Measurements from ENCODE around the gene CPPED1. TPM values are rescaled to one million over a fixed set of nuclear protein-coding genes. Genes with fewer than 3 reads are reported as not detected.

Gene CPPED1
- total RNA-seq, 4 donors from 2014 or later: 10.6 to 21.7 (median 16.7) TPM

DNA sequence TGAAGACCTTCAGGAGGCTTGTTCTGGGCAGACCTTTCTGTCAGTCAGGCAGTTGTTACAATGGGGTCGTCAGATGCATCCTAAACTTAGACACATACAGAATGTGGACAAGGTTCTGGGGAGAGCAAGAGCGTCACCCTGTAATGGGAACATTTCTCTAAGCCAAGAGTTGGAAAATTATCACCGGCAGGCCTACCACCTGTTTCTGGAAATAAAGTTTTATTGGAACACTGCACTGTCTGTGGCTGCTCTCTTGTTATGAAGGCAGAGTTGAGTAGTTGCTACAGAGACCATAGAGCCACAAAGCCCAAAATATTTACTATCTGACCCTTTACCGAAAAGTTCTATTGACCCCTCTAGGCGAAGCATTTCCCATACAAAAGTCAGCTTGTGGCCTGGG lies 106.2 kb downstream of the CPPED1 start:
- no peak for TF ChIP-seq POLR2AphosphoS5 (IDR thresholded peaks at IDR 0.05)
- TF ChIP-seq, protein P1, sequence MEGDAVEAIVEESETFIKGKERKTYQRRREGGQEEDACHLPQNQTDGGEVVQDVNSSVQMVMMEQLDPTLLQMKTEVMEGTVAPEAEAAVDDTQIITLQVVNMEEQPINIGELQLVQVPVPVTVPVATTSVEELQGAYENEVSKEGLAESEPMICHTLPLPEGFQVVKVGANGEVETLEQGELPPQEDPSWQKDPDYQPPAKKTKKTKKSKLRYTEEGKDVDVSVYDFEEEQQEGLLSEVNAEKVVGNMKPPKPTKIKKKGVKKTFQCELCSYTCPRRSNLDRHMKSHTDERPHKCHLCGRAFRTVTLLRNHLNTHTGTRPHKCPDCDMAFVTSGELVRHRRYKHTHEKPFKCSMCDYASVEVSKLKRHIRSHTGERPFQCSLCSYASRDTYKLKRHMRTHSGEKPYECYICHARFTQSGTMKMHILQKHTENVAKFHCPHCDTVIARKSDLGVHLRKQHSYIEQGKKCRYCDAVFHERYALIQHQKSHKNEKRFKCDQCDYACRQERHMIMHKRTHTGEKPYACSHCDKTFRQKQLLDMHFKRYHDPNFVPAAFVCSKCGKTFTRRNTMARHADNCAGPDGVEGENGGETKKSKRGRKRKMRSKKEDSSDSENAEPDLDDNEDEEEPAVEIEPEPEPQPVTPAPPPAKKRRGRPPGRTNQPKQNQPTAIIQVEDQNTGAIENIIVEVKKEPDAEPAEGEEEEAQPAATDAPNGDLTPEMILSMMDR (IDR thresholded peaks at IDR 0.05): no peak
- no peak for TF ChIP-seq EP300 (IDR thresholded peaks at IDR 0.05)
- TF ChIP-seq POLR2A (IDR thresholded peaks at IDR 0.05; ENCODE audit: low read depth): no peak
- WGBS: 94% methylated on average over 5 of the region's 5 CpGs

DNA sequence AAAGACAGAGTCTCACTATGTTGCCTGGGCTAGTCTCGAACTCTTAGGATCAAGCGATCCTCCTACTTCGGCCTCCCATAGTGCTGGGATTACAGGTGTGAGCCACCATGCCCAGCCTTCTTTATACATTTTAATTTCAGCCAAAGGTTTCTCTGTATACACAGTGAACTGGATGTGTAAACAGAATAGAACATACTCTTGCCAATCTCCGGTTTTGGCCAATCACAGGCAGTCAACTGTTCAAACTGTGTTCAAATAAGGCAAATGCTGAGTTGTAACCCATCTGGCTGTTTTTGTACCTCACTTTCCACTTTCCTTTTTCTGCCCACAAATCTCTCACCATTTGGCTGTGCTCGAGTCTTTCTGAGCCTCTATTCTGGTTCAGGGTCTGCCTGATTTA lies 108.2 kb downstream of the CPPED1 start:
- H3K27me3 ChIP-seq: no peaks in the 10 kb centered on the region
- peaks cover 0 to 15% (median 3%) of the 10 kb centered on the region in 4 donors for H3K36me3 ChIP-seq
- 98% methylated on average over 5 of the region's 5 CpGs for WGBS
- no peaks in the 10 kb centered on the region for H3K9me3 ChIP-seq
- no peak for TF ChIP-seq POLR2A (IDR thresholded peaks at IDR 0.05; ENCODE audit: low read depth)
- no peak for TF ChIP-seq POLR2AphosphoS5 (IDR thresholded peaks at IDR 0.05)
- TF ChIP-seq EP300 (IDR thresholded peaks at IDR 0.05): no peak
- TF ChIP-seq, protein P1 (IDR thresholded peaks at IDR 0.05): no peak
- intact Hi-C loops (cut with DNase I): no loop called here
- H3K4me1 ChIP-seq: no peaks in the 10 kb centered on the region
- DNase-seq (ENCODE audit: extremely low spot score): no peak
- H3K4me3 ChIP-seq: no peak overlapping the region
- no peak overlapping the region for H3K27ac ChIP-seq (replicated peaks in 1 of 4)

More for the DNA sequence above, 106.2 kb downstream of the CPPED1 start:
- Histone ChIP-seq H3K27me3 (no peaks in the 10 kb centered on the region), H3K9me3 (no peaks in the 10 kb centered on the region), H3K36me3 (peaks cover 0 to 28% (median 3%) of the 10 kb centered on the region in 4 donors), H3K4me1 (no peaks in the 10 kb centered on the region), H3K4me3 (no peak overlapping the region), H3K27ac (replicated peaks in 1 of 4) (no peak overlapping the region)
- no peak for DNase-seq (ENCODE audit: extremely low spot score)
- intact Hi-C loops (cut with DNase I): no loop called here

DNA sequence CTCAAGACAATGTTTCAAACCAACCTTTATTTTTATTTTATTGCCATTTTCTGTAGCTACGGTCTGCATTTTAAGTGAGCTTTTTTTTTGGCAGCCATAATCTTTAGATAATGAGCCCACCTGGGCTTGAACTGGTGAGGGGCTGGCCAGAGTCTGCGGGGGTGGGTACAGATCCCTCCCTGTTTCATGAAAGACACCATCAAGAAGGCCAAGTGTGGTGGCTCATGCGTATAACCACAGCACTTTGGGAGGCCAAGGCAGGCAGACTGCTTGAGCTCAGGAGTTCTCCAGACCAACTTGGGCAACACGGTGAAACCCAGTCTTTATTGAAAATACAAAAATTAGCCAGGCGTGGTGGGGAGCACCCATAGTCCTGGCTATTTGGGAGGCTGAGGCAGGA lies 113.7 kb downstream of the CPPED1 start:
- H3K36me3 ChIP-seq: peaks cover 0 to 9% (median 0%) of the 10 kb centered on the region in 4 donors
- no peak for DNase-seq (ENCODE audit: extremely low spot score)
- intact Hi-C loops (cut with DNase I): no loop called here
- H3K27ac ChIP-seq (replicated peaks in 1 of 4): no peak overlapping the region
- no peaks in the 10 kb centered on the region for H3K4me1 ChIP-seq
- no peaks in the 10 kb centered on the region for H3K9me3 ChIP-seq
- H3K4me3 ChIP-seq: no peak overlapping the region
- WGBS: 90% methylated on average over 5 of the region's 5 CpGs
- no peak for TF ChIP-seq POLR2AphosphoS5 (IDR thresholded peaks at IDR 0.05)
- TF ChIP-seq POLR2A (IDR thresholded peaks at IDR 0.05; ENCODE audit: low read depth): no peak
- TF ChIP-seq EP300 (IDR thresholded peaks at IDR 0.05): no peak
- TF ChIP-seq, protein P1 (IDR thresholded peaks at IDR 0.05): no peak
- H3K27me3 ChIP-seq: no peaks in the 10 kb centered on the region

DNA sequence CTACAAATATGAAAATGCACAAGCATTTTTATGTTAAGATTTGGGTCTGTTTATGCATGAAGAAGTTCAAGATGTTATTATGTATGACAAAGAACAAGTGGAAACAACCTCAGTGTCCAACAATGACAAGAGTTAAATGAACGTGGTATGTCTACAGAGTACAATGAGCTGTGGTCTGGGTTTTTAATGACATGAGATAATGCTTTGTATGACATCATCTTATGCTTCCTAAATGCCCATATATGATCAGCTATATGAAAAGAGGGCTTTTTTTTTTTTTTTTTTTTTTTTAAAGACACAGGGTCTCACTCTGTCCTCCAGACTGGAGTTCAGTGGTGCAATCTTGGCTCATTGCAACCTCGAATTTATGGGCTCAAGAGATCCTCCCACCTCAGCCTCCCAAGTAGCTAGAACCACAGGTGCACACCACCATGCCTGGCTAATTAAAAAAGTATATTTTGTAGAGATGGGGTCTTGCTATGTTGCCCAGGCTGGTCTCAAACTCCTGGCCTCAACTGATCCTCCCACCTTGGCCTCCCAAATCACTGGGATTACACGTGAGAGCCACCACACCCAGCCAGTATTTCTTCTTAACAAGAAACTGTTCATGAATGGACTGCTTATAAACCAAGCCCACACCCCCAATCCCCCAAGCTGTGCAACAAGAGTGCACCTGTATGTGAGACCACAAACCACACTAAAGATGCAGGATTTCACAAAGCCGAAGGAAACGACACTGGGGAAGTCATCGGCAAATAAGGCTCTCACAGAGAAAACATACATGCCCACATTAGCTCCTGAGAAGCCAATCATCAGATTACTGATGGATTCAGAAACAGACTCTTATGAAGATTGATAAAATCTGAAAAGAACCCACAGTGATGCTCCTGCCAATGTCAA lies 114.5 kb downstream of the CPPED1 start:
- H3K4me1 ChIP-seq: no peaks in the 10 kb centered on the region
- 84% methylated on average over 6 of the region's 6 CpGs for WGBS
- no peaks in the 10 kb centered on the region for H3K9me3 ChIP-seq
- TF ChIP-seq EP300 (IDR thresholded peaks at IDR 0.05): no peak
- TF ChIP-seq POLR2AphosphoS5 (IDR thresholded peaks at IDR 0.05): no peak
- TF ChIP-seq, protein P1 (IDR thresholded peaks at IDR 0.05): no peak
- TF ChIP-seq POLR2A (IDR thresholded peaks at IDR 0.05; ENCODE audit: low read depth): no peak
- H3K36me3 ChIP-seq: peaks cover 0 to 9% (median 0%) of the 10 kb centered on the region in 4 donors
- H3K4me3 ChIP-seq: no peak overlapping the region
- intact Hi-C loops (cut with DNase I): no loop called here
- H3K27ac ChIP-seq (replicated peaks in 1 of 4): no peak overlapping the region
- H3K27me3 ChIP-seq: no peaks in the 10 kb centered on the region
- DNase-seq (ENCODE audit: extremely low spot score): no peak
